Measurements from ENCODE around the gene ETHE1.

Gene ETHE1

DNA sequence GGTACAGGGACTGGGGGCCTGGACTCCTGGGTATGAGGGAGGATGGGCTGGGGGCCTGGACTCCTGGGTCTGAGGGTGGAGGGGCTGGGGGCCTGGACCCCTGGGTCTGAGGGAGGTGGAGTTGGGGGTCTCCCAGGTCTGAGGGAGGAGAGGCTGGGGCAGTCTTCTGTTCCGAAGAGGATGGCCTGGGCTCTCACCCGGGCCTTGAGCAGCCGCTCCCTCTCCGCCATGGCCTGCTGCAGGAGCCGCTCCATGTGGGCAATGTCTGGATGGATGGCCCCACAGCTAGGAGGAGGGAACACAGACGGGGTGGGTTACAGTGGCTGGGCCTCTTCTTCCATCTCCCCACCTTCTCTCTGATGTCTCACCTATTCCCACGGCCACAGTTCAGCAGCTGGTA is 40.6 kb downstream of the ETHE1 start:
- DNase-seq = no peak

DNA sequence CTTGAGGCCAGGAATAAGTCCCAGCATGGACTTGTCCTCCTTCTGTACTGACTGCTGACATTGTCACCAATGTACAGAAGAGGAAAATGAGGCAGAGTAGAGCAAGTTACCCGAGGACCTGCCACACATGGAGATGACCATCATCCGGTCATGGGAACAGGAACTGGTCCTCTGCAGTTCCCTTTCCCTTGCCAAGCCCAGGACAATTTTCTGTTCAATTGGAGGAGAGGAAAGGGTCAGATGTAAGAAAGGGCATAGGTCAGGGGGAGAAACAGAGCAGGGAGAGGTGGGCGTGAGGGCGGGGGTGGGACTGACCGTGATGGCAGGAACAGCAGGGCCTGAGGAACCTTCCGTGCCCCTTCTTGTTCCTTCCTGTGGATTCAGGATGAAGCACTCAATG is 41.0 kb downstream of the ETHE1 start:
- DNase-seq = no peak

DNA sequence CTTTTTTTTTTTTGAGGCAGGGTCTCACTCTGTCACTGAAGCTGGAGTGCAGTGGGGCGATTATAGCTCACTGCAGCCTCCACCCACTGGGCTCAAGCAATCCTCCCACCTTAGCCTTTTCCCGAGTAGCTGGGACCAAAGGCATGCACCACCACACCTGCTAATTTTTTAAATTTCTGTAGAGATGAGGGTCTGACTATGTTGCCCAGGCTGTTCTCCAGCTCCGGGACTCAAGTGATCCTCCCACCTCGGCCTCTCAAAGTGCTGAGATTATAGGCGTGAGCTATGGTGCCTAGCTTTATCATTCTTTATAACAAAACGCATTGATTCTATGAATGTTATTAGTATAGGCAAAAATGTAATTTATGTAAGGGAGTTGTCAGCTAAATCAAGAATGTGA is 43.7 kb downstream of the ETHE1 start:
- no peak for DNase-seq

DNA sequence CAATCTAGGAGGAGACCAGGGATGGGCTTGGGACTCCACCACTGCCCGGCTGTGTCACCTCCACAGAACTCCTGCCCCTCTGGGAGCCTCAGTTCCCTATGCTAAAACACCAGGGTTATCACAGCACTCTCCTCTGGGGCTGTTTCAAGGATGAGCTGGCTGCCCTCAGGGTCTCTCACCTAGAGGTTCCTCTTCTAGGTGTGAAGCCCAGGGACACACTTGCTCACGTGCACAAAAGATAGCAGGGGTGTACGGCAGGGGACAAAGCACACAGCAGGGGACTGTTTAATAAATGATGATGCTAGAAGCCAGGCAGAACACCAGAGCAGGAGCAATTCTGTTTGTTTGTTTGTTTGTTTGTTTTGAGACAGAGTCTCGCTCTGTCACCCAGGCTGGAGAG is 44.8 kb downstream of the ETHE1 start:
- no peak for DNase-seq

DNA sequence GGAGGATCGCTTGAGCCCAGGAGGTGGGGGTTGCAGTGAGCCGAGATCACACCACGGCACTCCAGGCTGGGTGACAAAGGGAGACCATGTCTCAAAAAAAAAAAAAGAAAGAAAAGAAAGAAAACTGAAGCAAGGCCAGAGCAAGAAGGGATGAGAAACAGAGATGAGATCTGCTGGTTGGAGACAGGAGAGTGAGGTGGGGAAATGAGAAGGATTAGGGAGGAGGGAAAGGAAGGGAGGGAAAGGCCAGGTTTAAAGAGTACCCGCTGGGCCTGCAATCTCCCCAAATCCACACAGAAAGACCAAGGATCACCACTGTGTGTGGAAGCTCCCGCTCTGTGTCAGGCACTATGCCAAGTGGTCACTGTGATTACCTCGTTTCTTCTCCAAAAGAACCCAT is 45.3 kb downstream of the ETHE1 start:
- DNase-seq = no peak

DNA sequence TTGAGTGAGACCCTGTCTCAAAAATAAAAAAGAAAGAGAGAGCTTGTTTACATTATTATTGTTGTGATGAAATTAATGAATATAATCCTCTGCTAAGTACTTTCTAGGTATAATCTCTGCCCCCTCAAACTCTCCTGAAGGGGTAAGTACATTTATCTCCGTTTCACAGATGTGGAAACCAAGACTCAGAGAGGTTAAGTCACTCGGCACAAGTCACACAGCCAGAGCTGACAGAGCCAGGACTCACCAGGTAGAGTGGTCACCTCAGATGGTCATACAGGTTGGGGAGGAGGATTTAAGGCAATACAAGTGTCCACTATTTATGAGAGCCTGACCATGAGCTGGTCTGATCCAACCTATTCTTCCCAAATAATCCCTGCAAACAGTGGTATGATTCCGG is 46.4 kb downstream of the ETHE1 start:
- DNase-seq = no peak

DNA sequence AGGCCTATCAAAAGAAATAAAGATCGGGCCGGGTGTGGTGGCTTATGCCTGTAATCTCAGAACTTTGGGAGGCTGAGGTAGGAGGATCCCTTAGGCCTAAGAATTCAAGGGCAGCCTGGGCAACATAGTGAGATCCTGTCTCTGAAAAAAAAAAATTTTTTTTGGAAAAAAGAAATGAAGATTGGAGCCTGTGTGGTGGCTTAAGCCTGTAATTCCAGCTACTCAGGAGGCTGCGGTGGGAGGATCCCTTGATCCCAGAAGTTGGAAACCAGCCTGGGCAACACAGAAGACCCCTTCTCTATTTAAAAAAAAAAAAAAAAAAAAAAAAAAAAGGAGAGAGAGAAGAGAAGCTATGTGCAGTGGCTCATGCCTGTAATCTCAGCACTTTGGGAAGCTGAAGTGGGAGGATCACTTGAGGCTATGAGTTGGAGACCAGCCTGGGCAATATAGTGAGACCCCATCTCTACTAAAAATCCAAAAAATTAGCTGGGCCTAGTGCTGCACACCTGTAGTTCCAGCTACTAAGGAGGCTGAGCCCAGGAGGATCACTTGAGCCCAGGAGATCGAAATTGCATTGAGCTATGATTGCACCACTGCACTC is 46.9 kb downstream of the ETHE1 start:
- DNase-seq = no peak

DNA sequence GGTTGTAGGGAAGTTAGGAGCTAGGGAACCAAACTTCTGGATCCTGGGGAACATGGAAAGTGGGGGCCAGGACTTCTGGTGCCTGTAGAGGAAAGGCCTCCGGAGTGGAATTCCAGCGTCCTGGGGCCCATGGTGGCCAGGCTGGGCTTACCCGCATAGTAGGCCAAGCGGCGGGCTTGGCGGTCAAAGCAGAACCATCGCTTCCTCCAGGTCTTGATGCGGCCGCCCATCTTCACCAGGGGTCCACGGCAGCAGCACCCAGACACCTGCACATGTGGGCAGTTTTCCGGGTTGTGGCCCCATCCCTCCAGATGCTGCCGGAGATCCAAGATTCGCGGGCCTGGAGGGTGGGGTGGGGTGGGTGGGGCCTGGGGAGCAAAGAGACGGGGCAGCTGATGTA is 47.8 kb downstream of the ETHE1 start:
- DNase-seq = no peak

DNA sequence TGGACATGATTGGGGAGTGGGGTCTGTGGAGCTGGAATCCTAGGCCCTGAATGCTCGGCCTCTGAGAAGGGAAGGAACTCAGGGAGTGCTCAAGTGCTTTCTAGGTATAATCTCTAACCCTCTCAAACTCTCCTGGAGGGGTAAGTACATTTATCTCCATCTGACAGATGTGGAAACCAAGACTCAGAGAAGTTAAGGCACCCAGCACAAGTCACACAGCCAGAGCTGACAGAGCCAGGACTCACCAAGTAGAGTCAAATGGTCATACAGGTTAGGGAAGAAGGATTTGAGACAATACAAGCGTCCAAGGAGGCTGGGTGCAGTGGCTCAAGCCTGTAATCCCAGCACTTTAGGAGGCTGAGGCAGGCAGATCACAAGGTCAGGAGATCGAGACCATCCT is 48.7 kb downstream of the ETHE1 start:
- DNase-seq = no peak

DNA sequence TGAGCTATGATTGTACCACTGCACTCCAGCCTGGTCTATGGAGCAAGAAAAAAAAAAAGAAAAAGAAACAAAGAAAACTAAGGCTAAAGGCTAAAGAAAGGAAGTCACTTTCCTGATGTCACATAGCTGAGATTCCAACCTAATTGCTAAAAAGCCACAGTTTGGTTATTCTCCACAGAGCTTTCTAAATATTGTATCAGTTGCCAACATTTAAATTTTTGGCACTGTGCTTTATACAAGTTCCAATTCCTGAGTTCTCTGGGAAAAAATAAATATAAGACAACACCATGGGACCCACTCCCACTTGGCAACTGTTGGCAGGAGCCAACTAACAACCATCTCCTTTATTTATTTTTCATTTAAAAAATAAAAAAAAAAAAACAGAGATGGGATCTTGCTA is 50.4 kb downstream of the ETHE1 start:
- no peak for DNase-seq

DNA sequence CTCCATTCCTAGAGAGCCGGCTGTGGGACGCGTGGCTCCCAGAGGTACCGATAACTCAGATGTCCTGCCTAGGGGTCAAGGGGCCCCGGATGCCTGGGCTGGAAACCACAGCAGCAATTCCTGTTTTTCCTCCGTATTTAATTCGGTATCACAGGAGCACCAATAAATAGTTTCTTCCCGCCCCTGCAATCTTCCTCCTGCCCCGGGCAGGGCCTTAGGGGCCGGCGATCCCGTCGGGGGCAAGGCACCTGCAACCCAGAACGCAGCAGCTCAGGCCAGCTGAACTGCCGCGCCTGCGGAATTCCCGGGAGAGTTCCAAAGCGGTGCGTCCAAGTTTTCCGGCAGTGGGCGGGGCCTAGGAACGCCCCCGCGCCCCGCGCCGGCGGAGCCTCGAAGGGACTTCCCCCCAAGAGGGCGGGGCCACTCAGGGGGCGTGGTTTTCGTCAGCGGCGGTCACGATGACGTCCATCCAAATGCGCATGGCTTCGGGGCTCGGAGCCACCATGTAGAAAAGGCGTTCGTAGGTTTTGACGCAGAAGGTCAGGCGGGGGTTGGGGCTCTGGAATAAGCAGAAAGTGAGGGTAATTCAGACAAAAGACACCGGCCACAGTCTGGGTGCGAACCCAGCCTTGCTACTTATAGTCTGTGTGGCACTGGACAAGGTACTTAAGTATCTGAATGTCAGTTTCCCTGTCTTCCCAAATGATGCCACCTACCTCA is 51.9 kb downstream of the ETHE1 start:
- peak; percentile 97 for DNase-seq

DNA sequence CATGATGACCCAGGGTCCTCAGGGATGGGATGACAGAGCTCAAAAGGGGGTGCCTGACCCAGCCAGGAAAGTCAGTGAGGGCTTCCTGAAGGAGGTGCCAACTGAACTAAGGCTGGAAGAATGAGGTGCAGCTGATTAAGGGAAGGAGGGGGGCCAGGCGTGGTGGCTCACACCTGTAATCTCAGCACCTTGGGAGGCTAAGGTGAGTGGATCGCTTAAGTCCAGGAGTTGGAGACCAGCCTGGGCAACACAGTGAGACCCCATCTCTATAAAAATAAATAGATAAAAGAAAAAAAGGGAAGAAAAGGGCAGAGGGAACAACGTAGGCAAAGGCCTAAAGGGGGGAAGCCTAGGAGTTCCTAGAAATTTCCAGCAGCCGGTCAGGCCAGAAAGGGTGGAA is 52.5 kb downstream of the ETHE1 start:
- no peak for DNase-seq

DNA sequence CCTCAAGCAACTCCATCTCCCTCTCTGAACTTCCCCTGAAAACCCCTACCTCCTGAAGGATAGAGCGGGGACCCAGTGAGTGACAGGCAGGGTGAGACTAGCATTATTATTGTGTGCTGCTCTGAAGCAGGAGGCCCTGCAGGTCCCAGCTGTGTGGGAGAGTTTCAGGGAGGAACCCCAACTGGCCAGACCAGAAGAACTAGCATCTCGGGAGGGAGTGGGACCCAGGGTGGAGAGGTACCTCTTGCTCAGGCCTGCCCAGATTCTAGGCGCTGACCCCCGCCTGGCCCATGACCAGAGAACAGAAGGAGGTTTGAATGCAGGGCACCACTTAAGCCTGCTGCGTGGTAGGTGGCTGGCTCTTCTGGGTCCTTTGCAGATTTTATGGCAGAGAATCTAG is 55.9 kb downstream of the ETHE1 start:
- no peak for DNase-seq

DNA sequence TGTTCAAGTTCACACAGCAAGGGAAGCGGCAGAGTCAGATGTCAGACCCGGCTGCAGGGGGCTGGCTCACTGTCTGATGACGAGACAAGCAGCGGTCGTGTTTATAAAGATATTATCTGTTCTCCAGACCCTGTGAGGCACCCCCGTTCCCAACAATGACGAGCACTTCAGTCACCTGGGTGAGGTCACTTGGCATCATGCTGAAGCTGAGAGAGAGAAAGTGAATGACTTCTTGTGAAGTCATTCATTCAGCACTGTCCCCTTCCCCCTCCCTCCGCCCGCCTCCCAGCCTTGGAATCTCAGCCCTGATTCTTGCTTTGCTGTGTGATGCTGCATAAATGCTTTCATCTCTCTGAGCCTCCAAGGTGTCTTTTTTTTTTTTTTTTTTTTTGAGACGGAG is 56.7 kb downstream of the ETHE1 start:
- no peak for DNase-seq

DNA sequence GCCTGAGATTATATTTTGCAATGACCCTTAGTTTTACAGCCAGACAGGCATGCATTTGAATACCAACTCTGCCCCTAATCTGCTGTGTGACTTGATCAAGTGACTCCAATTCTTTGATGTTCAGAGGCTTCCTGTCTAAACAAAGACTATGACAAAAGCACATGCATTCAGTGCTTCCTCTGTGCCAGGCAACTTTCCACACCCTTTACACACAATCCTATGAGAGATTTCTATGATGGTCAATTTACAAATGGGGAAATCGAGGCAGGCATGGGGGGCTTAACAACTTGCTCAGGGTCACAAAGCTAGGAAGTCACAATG is 57.9 kb downstream of the ETHE1 start:
- DNase-seq = no peak

DNA sequence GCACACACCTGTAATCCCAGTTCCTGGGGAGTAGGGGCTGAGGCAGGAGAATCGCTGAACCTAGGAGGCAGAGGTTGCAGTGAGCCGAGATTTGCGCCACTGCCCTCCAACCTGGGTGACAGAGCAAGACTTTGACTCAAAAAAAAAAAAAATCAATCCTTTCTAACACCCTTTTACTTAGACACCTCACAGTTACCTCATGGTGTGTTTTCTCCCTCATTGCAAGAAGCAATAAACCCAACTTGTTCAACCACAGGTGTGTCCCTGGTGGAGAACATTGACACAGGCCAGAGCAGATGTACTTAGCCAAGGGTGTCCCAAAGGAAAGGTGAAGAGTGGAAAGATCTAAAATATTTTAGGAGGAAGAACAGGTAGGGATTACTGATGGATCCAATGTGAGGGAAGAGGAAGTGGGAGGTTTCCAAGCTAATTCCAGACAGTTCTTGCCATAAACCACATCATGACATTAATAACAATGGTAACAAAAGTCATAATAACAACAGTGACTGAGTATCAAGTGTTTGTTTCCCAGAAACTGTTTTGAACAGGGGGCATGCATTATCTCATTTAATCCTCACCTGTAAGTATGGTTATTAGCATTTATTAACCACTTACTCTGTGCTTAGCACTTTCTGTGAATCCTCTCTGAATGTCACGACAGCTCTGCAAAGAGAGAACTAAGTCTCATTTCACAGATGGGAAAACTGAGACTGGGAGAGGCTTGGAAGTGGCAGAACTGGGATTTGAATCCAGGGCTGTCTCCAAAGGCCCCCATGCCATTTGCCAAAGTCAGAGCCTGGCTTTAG is 58.4 kb downstream of the ETHE1 start:
- DNase-seq = no peak

DNA sequence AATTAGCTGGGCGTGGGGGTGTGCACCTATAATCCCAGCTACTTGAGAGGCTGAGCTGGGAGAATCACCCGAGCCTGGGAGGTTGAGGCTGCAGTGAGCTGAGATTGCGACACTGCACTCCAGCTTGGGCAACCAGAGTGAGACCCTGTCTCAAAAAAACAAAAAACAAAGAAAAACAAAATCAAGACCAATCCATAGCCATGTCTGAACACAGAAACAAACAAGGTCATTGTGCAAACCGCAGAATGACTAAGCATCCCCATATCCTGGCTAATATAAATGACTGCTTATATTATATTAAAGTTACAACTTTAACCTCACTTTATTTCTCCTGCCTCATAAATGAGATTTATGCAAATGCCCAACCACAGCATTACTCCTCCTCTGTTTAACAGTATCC is 59.3 kb downstream of the ETHE1 start:
- no peak for DNase-seq

DNA sequence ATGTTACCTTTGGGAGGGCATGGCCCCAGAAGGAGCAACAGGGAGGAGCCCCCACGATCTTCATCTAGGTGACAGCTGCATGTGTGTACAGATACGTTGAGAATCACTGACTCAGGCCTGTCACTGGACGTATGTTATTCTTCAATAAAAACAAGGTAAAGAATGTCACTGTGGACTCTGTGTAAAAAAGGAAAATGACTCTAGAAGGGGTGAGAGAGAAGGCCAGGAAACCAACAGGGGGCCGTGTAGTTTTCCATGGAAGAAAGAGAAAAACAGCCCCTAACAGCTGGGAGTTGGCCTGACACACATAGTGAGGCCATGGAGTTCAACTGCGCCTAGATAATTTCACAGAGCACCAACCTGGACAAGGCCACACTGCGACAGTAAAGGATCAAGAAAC is 59.7 kb downstream of the ETHE1 start:
- no peak for DNase-seq

DNA sequence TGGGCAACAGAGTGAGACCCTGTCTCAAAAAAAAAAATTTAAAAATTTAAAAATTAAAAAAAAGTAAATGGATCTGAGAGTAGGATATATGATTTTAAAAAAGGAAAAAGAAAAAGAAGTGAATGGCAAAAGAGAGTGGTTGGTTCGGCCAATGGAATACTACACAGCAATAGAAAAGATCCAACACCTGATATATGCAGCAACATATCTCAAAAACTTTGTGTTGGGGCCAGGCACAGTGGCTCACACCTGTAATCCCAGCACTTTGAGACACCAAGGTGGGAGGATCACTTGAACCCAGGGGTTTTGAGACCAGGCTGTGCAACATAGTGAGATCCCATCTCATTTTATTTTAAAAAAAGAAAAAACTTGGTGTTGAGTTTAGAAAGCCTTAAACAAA is 60.2 kb downstream of the ETHE1 start:
- no peak for DNase-seq

DNA sequence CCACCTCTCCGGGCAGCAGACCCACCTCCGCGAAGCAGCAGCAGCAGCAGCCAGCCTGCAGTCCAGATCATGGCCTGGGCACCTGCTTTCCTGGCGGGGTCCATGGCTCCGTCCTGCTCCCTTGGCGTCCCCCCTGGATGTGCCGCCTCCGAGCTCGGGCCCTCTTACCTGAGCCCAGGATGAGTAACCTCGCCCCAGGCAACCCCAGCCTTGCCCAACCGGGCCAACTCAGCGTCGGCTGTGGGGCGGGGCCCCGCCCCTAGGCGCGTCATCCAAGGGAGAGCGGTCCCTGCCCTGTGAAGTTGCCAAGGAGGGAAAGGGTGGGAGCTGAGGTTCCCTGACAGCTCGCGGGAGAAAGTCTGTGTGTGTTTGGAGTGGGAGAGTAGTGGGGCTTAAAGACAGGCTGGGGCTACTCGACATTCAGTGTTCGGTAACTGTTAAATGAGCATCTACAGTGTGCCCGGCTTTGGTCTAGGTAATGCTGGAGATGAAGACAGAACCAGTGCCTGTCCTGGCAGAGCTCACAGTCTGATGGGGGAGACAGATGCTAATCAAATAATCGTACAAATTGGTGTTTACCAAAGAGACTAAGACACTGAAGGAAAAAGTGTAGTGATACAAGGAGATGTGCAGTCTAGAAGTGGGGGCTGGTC is 61.4 kb downstream of the ETHE1 start, which contains the start of gene LYPD3:
TSS of gene LYPD3 (minus strand) at position 141 of the 653 bp plus-strand sequence. CDS start at position 104, 37 bp downstream.
- no peak for DNase-seq

DNA sequence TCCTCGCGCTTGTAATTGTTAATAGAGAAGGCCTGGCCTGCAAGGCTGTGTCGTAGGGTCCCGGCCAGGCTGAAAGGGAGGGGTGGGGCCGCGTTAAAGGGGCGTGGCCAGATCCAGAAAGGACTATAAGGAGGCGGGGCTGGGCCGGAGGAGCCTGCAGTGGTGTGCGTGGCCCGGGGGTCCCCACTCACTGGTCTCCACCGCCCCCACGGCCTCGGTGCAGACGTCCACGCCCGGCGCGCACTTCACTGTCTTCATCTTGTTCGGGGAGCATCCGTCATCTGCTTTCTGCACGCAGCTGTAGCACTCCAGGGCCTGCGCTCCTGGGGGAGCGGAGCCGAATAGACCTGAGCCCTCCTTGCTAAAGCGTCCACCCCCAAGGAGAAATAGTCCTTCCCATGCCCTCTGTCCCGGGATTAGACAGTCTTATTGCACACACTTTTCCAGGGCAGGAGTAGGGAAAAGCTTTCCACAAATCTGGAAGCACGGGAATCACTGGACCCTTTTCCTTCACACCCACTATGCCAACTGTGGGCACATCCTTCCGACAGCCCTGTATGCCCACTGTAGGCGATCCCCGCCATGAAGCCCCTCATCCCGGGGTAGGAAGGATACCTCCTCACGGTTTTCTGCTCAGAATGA is 62.7 kb downstream of the ETHE1 start:
- no peak for DNase-seq

DNA sequence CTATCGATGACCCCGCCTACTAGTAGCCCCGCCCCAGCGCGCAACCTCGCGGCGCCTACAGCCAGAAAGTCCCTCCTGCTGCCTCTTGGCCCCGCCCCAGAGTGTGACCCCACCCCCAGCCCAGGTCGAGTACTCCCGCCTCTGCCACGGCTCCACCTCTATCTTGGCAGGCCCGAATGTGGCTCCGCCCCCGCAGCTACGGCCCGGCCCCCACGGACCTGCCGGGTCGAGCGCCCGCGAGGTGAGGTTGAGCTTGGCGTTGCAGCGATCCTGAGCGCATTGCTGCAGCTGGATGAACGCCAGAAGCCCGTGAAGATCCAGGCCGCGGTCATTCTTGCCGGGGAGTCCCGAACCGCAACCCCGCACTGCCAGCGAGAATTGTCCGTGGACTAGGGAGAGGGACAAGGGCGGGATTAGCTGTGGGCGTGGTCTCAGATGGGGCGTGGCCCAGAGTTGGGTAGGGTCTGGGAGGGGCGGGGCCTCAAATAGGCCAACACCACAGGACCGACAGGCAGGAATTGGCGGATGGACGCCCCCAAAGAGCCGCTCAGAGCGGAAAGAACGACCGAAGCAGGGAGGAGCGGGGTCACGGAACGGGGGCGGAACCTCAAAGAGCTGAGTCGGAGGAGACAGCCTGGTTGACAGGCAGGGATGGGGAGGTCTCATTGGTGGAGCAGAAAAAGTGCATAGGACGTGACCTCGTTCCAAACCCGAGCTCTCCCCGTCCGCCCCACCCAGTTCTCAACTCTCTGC is 63.4 kb downstream of the ETHE1 start:
- peak; percentile 97 for DNase-seq
